Measurements from ENCODE around the gene RND3.

DNA sequence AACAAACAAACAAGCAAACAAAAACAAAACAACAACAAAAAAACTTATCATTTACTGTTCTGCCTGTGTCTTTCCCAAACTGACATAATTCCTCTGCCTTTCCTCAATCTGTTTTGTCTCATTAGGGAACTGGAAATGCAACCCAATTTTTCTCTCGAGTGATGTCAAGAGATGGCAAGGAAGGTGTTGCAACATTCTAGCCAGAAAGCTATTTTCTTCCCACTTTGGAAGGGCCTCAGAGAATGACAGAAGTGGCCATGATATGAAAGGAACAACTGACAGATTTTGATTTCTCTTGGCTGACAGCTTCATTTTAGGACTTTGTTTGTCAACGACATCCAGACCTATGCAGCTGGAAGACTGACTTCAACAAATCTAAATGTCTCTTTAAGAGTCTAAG, 24.7 kb downstream of the RND3 start:
- TF ChIP-seq SMAD5 (IDR thresholded peaks at IDR 0.05; ENCODE audit: low read depth) (no peak), RCOR1 (conservative IDR thresholded peaks at IDR 0.05; ENCODE audit: low read depth, low read length) (no peak), EZH2 (IDR thresholded peaks at IDR 0.05; ENCODE audit: borderline replicate concordance, control insufficient read depth, low read depth, low read length) (no peak), BACH1 (IDR thresholded peaks at IDR 0.05; ENCODE audit: borderline replicate concordance) (no peak), NFIC (IDR thresholded peaks at IDR 0.05; ENCODE audit: low read depth, low read length) (no peak), BHLHE40 (IDR thresholded peaks at IDR 0.05; ENCODE audit: borderline replicate concordance in 1 of 2, low read depth in 2 of 2, low read length in 1 of 2) (no peak)
- TF ChIP-seq, protein P1, sequence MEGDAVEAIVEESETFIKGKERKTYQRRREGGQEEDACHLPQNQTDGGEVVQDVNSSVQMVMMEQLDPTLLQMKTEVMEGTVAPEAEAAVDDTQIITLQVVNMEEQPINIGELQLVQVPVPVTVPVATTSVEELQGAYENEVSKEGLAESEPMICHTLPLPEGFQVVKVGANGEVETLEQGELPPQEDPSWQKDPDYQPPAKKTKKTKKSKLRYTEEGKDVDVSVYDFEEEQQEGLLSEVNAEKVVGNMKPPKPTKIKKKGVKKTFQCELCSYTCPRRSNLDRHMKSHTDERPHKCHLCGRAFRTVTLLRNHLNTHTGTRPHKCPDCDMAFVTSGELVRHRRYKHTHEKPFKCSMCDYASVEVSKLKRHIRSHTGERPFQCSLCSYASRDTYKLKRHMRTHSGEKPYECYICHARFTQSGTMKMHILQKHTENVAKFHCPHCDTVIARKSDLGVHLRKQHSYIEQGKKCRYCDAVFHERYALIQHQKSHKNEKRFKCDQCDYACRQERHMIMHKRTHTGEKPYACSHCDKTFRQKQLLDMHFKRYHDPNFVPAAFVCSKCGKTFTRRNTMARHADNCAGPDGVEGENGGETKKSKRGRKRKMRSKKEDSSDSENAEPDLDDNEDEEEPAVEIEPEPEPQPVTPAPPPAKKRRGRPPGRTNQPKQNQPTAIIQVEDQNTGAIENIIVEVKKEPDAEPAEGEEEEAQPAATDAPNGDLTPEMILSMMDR (IDR thresholded peaks at IDR 0.05 in 2 of 3, conservative IDR thresholded peaks at IDR 0.05 in 1 of 3; ENCODE audit: control insufficient read depth in 2 of 3, extremely low read depth in 1 of 3, insufficient read depth in 1 of 3, low read depth in 3 of 3, low read length in 3 of 3), result no peak
- TF ChIP-seq, protein P2, sequence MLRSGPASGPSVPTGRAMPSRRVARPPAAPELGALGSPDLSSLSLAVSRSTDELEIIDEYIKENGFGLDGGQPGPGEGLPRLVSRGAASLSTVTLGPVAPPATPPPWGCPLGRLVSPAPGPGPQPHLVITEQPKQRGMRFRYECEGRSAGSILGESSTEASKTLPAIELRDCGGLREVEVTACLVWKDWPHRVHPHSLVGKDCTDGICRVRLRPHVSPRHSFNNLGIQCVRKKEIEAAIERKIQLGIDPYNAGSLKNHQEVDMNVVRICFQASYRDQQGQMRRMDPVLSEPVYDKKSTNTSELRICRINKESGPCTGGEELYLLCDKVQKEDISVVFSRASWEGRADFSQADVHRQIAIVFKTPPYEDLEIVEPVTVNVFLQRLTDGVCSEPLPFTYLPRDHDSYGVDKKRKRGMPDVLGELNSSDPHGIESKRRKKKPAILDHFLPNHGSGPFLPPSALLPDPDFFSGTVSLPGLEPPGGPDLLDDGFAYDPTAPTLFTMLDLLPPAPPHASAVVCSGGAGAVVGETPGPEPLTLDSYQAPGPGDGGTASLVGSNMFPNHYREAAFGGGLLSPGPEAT (IDR thresholded peaks at IDR 0.05; ENCODE audit: low read depth), result no peak
- TF ChIP-seq, protein P3, sequence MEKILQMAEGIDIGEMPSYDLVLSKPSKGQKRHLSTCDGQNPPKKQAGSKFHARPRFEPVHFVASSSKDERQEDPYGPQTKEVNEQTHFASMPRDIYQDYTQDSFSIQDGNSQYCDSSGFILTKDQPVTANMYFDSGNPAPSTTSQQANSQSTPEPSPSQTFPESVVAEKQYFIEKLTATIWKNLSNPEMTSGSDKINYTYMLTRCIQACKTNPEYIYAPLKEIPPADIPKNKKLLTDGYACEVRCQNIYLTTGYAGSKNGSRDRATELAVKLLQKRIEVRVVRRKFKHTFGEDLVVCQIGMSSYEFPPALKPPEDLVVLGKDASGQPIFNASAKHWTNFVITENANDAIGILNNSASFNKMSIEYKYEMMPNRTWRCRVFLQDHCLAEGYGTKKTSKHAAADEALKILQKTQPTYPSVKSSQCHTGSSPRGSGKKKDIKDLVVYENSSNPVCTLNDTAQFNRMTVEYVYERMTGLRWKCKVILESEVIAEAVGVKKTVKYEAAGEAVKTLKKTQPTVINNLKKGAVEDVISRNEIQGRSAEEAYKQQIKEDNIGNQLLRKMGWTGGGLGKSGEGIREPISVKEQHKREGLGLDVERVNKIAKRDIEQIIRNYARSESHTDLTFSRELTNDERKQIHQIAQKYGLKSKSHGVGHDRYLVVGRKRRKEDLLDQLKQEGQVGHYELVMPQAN (conservative IDR thresholded peaks at IDR 0.05), result no peak
